KMS-11 (cell line): ENCODE data around the gene THAP7.

Experiments
- H2AFZ ChIP-seq: fragments of 200-600 bp; sonication (generic); 2 replicates; pipeline ENCODE4 v1.6.1; 2016; ENCODE audit warnings: antibody characterized with exemption, mixed run types, low read depth
- H3K27ac ChIP-seq: fragments of 200-600 bp; sonication (generic); 2 replicates; pipeline ENCODE4 v1.6.1; 2016; ENCODE audit warnings: mild to moderate bottlenecking, mixed run types
- H3K27me3 ChIP-seq: fragments of 200-600 bp; sonication (generic); 2 replicates; pipeline ENCODE4 v1.6.1; 2017; ENCODE audit warnings: mild to moderate bottlenecking, low read depth, mixed run types, moderate library complexity; ENCODE audit not compliant: insufficient read depth
- H3K36me3 ChIP-seq: fragments of 200-600 bp; sonication (generic); 2 replicates; pipeline ENCODE4 v1.6.1; 2017; ENCODE audit warnings: mild to moderate bottlenecking, mixed run types; ENCODE audit not compliant: insufficient read depth
- H3K4me1 ChIP-seq: fragments of 200-600 bp; sonication (generic); 2 replicates; pipeline ENCODE4 v1.6.1; 2016; ENCODE audit warnings: mild to moderate bottlenecking, low read depth, mixed run types; ENCODE audit not compliant: poor library complexity, severe bottlenecking
- H3K4me2 ChIP-seq: fragments of 200-600 bp; sonication (generic); 2 replicates; pipeline ENCODE4 v1.7.0; 2016; ENCODE audit warnings: mild to moderate bottlenecking, mixed run types
- H3K4me3 ChIP-seq: fragments of 200-600 bp; sonication (generic); IDR thresholded peaks from 2 replicates; pipeline ENCODE4 v1.6.1; 2017; ENCODE audit warnings: low read depth, low read length, mixed read lengths; ENCODE audit not compliant: insufficient read depth
- H3K79me2 ChIP-seq: fragments of 200-600 bp; sonication (generic); 2 replicates; pipeline ENCODE4 v1.6.1; 2016; ENCODE audit warnings: low read depth, mixed run types; ENCODE audit not compliant: insufficient read depth
- H3K9ac ChIP-seq: fragments of 200-600 bp; sonication (generic); 2 replicates; pipeline ENCODE4 v1.6.1; 2016; ENCODE audit warnings: mild to moderate bottlenecking, mixed run types
- H4K20me1 ChIP-seq: fragments of 200-600 bp; sonication (generic); 2 replicates; pipeline ENCODE4 v1.6.1; 2016; ENCODE audit warnings: mild to moderate bottlenecking, mixed run types; ENCODE audit not compliant: insufficient read depth
- TF ChIP-seq, protein P1 (sequence below): fragments of 200-600 bp; sonication (generic); conservative IDR thresholded peaks from 2 replicates; pipeline ENCODE4 v1.6.1; 2017; ENCODE audit warnings: low read depth, mild to moderate bottlenecking, antibody characterized with exemption, low read length, moderate library complexity, mixed read lengths

THAP7 gene

GRCh38 chr22:21003782-21004181, 1.9 kb upstream of the THAP7 start:
- no peaks in the 10 kb centered on the region for H3K36me3 ChIP-seq
- H3K4me2 ChIP-seq, result peak overlapping the region; percentile 99; the same call in 1 of the 2 replicates
- peaks cover 18% of the 10 kb centered on the region for H3K4me1 ChIP-seq
- no peak overlapping the region for H3K4me3 ChIP-seq
- TF ChIP-seq, protein P1, sequence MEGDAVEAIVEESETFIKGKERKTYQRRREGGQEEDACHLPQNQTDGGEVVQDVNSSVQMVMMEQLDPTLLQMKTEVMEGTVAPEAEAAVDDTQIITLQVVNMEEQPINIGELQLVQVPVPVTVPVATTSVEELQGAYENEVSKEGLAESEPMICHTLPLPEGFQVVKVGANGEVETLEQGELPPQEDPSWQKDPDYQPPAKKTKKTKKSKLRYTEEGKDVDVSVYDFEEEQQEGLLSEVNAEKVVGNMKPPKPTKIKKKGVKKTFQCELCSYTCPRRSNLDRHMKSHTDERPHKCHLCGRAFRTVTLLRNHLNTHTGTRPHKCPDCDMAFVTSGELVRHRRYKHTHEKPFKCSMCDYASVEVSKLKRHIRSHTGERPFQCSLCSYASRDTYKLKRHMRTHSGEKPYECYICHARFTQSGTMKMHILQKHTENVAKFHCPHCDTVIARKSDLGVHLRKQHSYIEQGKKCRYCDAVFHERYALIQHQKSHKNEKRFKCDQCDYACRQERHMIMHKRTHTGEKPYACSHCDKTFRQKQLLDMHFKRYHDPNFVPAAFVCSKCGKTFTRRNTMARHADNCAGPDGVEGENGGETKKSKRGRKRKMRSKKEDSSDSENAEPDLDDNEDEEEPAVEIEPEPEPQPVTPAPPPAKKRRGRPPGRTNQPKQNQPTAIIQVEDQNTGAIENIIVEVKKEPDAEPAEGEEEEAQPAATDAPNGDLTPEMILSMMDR, result no peak
- H3K79me2 ChIP-seq, result peaks cover 23% of the 10 kb centered on the region; the same call in 1 of the 2 replicates
- no peak overlapping the region for H3K27ac ChIP-seq
- H3K9ac ChIP-seq, result no peak overlapping the region
- no peaks in the 10 kb centered on the region for H4K20me1 ChIP-seq
- peaks cover 3% of the 10 kb centered on the region; the same call in 1 of the 2 replicates for H3K27me3 ChIP-seq
- no peak overlapping the region for H2AFZ ChIP-seq

DNA sequence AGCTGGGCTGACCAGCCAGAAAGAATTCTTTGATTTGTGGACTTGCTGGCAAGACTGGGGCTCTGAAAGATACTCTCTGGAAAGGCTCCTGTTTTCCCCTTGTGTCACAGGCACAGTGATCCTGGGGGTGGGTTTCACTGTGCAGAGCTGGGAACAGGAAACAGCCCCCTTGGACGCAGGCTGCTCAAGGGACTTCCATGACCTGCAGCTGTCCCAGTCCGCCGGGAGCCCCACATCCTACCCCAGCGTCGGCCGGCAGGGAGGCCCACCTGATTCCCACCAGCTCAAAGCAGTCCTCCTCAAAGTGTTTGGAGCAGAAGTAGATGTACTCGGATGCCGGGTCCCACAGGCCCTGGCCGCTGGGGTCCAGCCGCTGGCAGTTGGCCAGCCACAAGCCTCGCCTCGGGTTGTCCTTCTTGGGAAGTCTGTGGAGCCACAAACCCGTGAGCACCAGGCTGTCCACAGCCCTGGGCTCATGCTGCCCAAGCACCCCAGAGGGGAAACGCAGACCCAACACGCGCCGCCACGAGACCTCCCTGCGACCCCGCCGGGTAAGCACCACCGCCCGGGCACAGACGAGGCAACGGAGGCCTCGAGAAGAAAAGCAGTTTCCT, 824 bp downstream of the THAP7 start:
- peak overlapping the region; percentile 52 for H3K4me3 ChIP-seq
- peaks cover 18% of the 10 kb centered on the region for H3K4me1 ChIP-seq
- no peaks in the 10 kb centered on the region for H3K36me3 ChIP-seq
- peak overlapping the region; percentile 87 for H2AFZ ChIP-seq
- peak overlapping the region; percentile 94 for H3K27ac ChIP-seq
- no peaks in the 10 kb centered on the region for H3K27me3 ChIP-seq
- H3K79me2 ChIP-seq, result peaks cover 23% of the 10 kb centered on the region; the same call in 1 of the 2 replicates
- no peaks in the 10 kb centered on the region for H4K20me1 ChIP-seq
- peak overlapping the region; percentile 92 for H3K9ac ChIP-seq
- TF ChIP-seq, protein P1, result no peak
- peak overlapping the region; percentile 69 for H3K4me2 ChIP-seq

GRCh38 chr22:21000207-21000986, 1.5 kb downstream of the THAP7 start:
- Histone ChIP-seq H2AFZ (no peak overlapping the region), H3K79me2 (peaks cover 23% of the 10 kb centered on the region; the same call in 1 of the 2 replicates), H3K27ac (peak overlapping the region; percentile 94), H3K36me3 (no peaks in the 10 kb centered on the region), H3K4me2 (peak overlapping the region; percentile 69), H4K20me1 (no peaks in the 10 kb centered on the region), H3K27me3 (no peaks in the 10 kb centered on the region), H3K9ac (peak overlapping the region; percentile 92; the same call in 1 of the 2 replicates), H3K4me1 (peaks cover 18% of the 10 kb centered on the region), H3K4me3 (peak overlapping the region; percentile 52)
- TF ChIP-seq, protein P1, result no peak

DNA sequence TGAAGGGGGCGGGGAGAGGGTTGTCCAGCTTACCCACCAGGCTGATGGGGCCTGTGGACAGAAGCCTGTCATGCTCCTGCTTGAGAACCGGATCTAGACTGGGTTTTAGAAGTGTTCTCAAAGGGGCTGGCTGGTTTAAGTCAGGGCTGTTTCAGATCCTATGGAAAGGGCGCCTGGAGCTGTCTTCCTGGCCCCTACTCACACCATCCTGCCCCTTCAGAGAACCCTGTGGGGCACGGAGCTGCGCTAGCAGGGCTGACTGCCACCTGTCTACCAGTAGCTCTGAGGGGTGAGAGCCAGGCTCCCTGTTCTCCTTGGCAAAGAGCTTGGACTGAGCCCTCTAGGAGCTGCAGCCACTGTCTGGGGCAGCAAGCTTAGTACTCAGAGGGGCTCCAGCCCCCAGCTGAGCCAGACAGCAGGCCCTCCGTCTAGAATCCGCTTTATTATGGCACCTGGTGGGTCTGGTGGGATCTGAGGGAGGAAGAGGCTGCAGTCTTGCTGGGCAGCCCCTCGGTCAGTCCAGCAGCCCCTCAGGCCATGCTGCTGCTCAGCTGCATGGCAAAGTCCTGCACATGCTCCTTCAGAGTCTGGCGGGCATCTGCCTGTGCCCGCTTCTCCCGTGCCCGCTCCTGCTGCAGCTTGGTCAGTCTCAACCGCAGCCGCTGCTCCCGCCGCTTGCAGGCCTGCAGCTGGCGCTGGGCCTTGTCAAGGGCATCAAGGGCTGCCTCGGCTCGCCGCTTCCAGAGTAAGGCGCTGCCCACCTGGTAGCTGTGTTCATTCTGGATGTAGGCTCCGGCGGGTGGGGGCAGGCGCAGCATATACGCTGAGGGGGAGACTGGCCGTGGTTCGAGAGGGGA, 2.3 kb downstream of the THAP7 start:
- Histone ChIP-seq H3K4me2 (peak overlapping the region; percentile 69; the same call in 1 of the 2 replicates), H3K27me3 (no peaks in the 10 kb centered on the region), H3K9ac (no peak overlapping the region; the same call in 1 of the 2 replicates), H2AFZ (no peak overlapping the region), H3K27ac (no peak overlapping the region), H3K4me3 (no peak overlapping the region), H4K20me1 (no peaks in the 10 kb centered on the region), H3K4me1 (peaks cover 18% of the 10 kb centered on the region), H3K36me3 (no peaks in the 10 kb centered on the region), H3K79me2 (peaks cover 23% of the 10 kb centered on the region; the same call in 1 of the 2 replicates)
- TF ChIP-seq, protein P1, result no peak
